HepG2 (cell line): ENCODE data around the gene OVAAL. TPM values are rescaled to one million over a fixed set of nuclear protein-coding genes. Genes with fewer than 3 reads are reported as not detected.

ENCODE experiments used
- ATAC-seq: fragments of 200-7000 bp; cut with Tn5 transposase; 3 replicates; pipeline ENCODE4 v1.9.1; 2020; ENCODE audit warnings: mild to moderate bottlenecking, moderate library complexity
- BruUV-seq: library from RNA; stranded (reverse); fragments of 400-500 nt; replicated peaks from 2 replicates; lab custom pipeline; 2021; lab: Mats Ljungman, UMichigan
- CTCF ChIA-PET: fragments of 300-600 bp; formaldehyde crosslinking; extraction: SDS; loops from one replicate; lab custom pipeline; 2021; ENCODE audit warnings: low total read pairs, inconsistent platforms, low intra/inter-chr PET ratio; lab: Yijun Ruan, JAX
- POLR2A ChIA-PET: fragments of 350-600 bp; sonication (Branson Sonifier 250); formaldehyde crosslinking; loops from one replicate; lab custom pipeline; 2020; ENCODE audit warnings: antibody characterized with exemption, inconsistent platforms; lab: Yijun Ruan, JAX
- DNase-seq: peaks from one replicate; pipeline ENCODE4 v3.0.0-alpha.2; 2015; ENCODE audit warnings: low spot score
- FAIRE-seq: peaks from 3 replicates; lab custom pipeline; 2011; peaks lifted over from hg19 to GRCh38; lab: Jason Lieb, UNC
- H2AFZ ChIP-seq: one replicate; pipeline ENCODE4 v1.6.1; 2011; ENCODE audit warnings: low read length, inconsistent platforms
- H3K27ac ChIP-seq: fragments of 300-600 bp; 3 replicates; pipeline ENCODE4 v1.8.0; 2011; ENCODE audit warnings: mixed run types, mild to moderate bottlenecking, mixed read lengths, low read length, inconsistent platforms; ENCODE audit not compliant: insufficient read depth; ENCODE audit errors: extremely low read length
- H3K27me3 ChIP-seq, 2 experiments: fragments of 200-600 bp in 1 of 2; 2 replicates in 1 of 2; 3 replicates in 1 of 2; pipeline versions ENCODE4 v1.6.0 to v1.8.0; 2011; ENCODE audit warnings: low read length in 2 of 2, mild to moderate bottlenecking in 2 of 2, moderate library complexity in 2 of 2, inconsistent platforms in 1 of 2; ENCODE audit not compliant: insufficient read depth in 2 of 2, control insufficient read depth in 1 of 2
- H3K36me3 ChIP-seq, 2 experiments: fragments of 200-600 bp in 1 of 2; replicated peaks in 1 of 2; 2 replicates in 1 of 2; 3 replicates in 1 of 2; pipeline versions ENCODE4 v1.5.1 to v1.8.0; 2011; ENCODE audit warnings: low read length in 2 of 2, inconsistent platforms in 1 of 2; ENCODE audit not compliant: insufficient read depth in 2 of 2, control insufficient read depth in 1 of 2
- H3K4me1 ChIP-seq: 2 replicates; pipeline ENCODE4 v1.5.1; 2012; ENCODE audit warnings: low read length, inconsistent platforms; ENCODE audit not compliant: insufficient read depth
- H3K4me2 ChIP-seq: 2 replicates; pipeline ENCODE4 v1.6.0; 2011; ENCODE audit warnings: low read depth, low read length, inconsistent platforms
- H3K4me3 ChIP-seq, 3 experiments: fragments of 200-600 bp in 1 of 3; sonication (generic), shearing (Covaris generic) in 1 of 3; replicated peaks in 1 of 3; 2 replicates each; pipeline ENCODE4 v1.5.1; 2011 to 2016; ENCODE audit warnings: low read length in 3 of 3, inconsistent platforms in 2 of 3, low read depth in 2 of 3, mild to moderate bottlenecking in 2 of 3, control low read depth in 1 of 3, mixed read lengths in 1 of 3; ENCODE audit not compliant: insufficient read depth in 1 of 3
- H3K79me2 ChIP-seq: one replicate; pipeline ENCODE4 v1.6.1; 2011; ENCODE audit warnings: low read length, inconsistent platforms; ENCODE audit not compliant: insufficient read depth
- H3K9ac ChIP-seq: 2 replicates; pipeline ENCODE4 v1.6.0; 2011; ENCODE audit warnings: mild to moderate bottlenecking, low read depth, low read length, inconsistent platforms; ENCODE audit not compliant: insufficient read depth
- H3K9me3 ChIP-seq: 2 replicates; pipeline ENCODE4 v1.5.1; 2012; ENCODE audit warnings: mild to moderate bottlenecking, low read length
- H4K20me1 ChIP-seq: 2 replicates; pipeline ENCODE4 v1.6.0; 2011; ENCODE audit warnings: inconsistent platforms, mild to moderate bottlenecking, low read length, moderate library complexity; ENCODE audit not compliant: insufficient read depth
- CREB1 ChIP-seq, 2 experiments: fragments of 450-650 bp in 1 of 2; IDR thresholded peaks; 2 replicates each; pipeline ENCODE4 v1.6.1; 2016 to 2017; ENCODE audit warnings: control low read depth in 1 of 2, mild to moderate bottlenecking in 1 of 2, missing compliant biosample characterization in 1 of 2, missing genetic modification characterization in 1 of 2
- FOXK2 ChIP-seq: fragments of 450-650 bp; IDR thresholded peaks from 2 replicates; pipeline ENCODE4 v1.6.1; 2016
- GATAD1 ChIP-seq: IDR thresholded peaks from 2 replicates; pipeline ENCODE4 v1.6.1; 2016; ENCODE audit warnings: missing genetic modification reagents, missing compliant biosample characterization
- IKZF1 ChIP-seq: fragments of 450-650 bp; IDR thresholded peaks from 2 replicates; pipeline ENCODE4 v1.7.1; 2016
- KLF11 ChIP-seq: IDR thresholded peaks from 2 replicates; pipeline ENCODE4 v1.6.1; 2016; ENCODE audit warnings: missing compliant biosample characterization
- NR3C1 ChIP-seq: sonication (generic); formaldehyde crosslinking; IDR thresholded peaks from 2 replicates; pipeline ENCODE4 v1.4.0; 2020; ENCODE audit warnings: missing genetic modification reagents
- PCBP2 ChIP-seq: fragments of 200-400 bp; formaldehyde crosslinking; optimal IDR thresholded peaks from 2 replicates; pipeline ENCODE3; 2018; ENCODE audit warnings: low read length, low read depth; ENCODE audit not compliant: poor library complexity, severe bottlenecking
- REL ChIP-seq: sonication (generic); formaldehyde crosslinking; conservative IDR thresholded peaks from 2 replicates; pipeline ENCODE4 v1.8.0; 2022; ENCODE audit warnings: mild to moderate bottlenecking, missing genetic modification reagents, moderate library complexity
- TCF7L2 ChIP-seq: IDR thresholded peaks from 2 replicates; pipeline ENCODE4 v1.6.1; 2011; ENCODE audit warnings: mild to moderate bottlenecking, low read depth, low read length, moderate library complexity
- ZNF234 ChIP-seq: sonication (generic); formaldehyde crosslinking; conservative IDR thresholded peaks from 2 replicates; pipeline ENCODE4 v1.5.1; 2020; ENCODE audit warnings: mild to moderate bottlenecking, missing genetic modification reagents
- ZNF253 ChIP-seq: sonication (generic); formaldehyde crosslinking; IDR thresholded peaks from 2 replicates; pipeline ENCODE4 v1.8.0; 2022; ENCODE audit warnings: mild to moderate bottlenecking, missing genetic modification reagents, borderline replicate concordance
- ZNF766 ChIP-seq: sonication (generic); formaldehyde crosslinking; IDR thresholded peaks from 2 replicates; pipeline ENCODE4 v1.5.0; 2020; ENCODE audit warnings: missing genetic modification reagents, borderline replicate concordance
- WGBS: methylation state at CpG from one replicate; pipeline ENCODE4 v1.1.6; 2017; ENCODE audit warnings: low lambda C conversion rate; 5-methylcytosine and 5-hydroxymethylcytosine counted together
- in situ Hi-C: cut with HindIII; loops from 2 replicates; pipeline ENCODE4 v1.10.0; 2017; ENCODE audit warnings: low pct_unique_long_range_greater_than_20kb; ENCODE audit not compliant: extremely low pct_ligation_motif_present
- intact Hi-C: fragments of 100-400 bp; cut with micrococcal nuclease; formaldehyde crosslinking; loops from one replicate; pipeline ENCODE4 v1.10.0; 2022; ENCODE audit not compliant: unreplicated experiment
- polyA plus RNA-seq, 8 experiments: library from polyadenylated mRNA; depleted of rRNA in 3 of 8; stranded (reverse) in 7 of 8; unstranded in 1 of 8; fragments of >200 nt; fragmentation: Illumina TruSeq in 4 of 8; extraction: Trizol in 4 of 8; gene quantifications; 2 replicates each; pipeline versions ENCODE4 v1.2.1 to v1.2.3, GENCODE V29; 2011 to 2016; ENCODE audit warnings: low read depth in 4 of 8, missing spikeins in 1 of 8, mixed read lengths in 1 of 8; ENCODE audit not compliant: insufficient read depth in 1 of 8
- total RNA-seq, 5 experiments: library from RNA; depleted of rRNA; stranded (reverse); fragments of >200 nt; fragmentation: Illumina TruSeq; extraction: Trizol; gene quantifications; 2 replicates each; pipeline ENCODE4 v1.2.3, GENCODE V29; 2016; ENCODE audit warnings: low read depth in 1 of 5
- TF ChIP-seq, protein P1 (sequence below): sonication (generic); formaldehyde crosslinking; IDR thresholded peaks from 2 replicates; pipeline ENCODE4 v1.5.0; 2020; ENCODE audit warnings: missing genetic modification reagents
- TF ChIP-seq, protein P2 (sequence below): sonication (generic); formaldehyde crosslinking; IDR thresholded peaks from 2 replicates; pipeline ENCODE4 v1.4.0; 2020; ENCODE audit warnings: missing genetic modification reagents
- TF ChIP-seq, protein P3 (sequence below): sonication (generic); formaldehyde crosslinking; IDR thresholded peaks from 2 replicates; pipeline ENCODE4 v1.5.0; 2020; ENCODE audit warnings: mild to moderate bottlenecking, missing genetic modification reagents
- TF ChIP-seq, protein P4 (sequence below): sonication (generic); formaldehyde crosslinking; IDR thresholded peaks from 2 replicates; pipeline ENCODE4 v1.4.0; 2020; ENCODE audit warnings: mild to moderate bottlenecking, missing genetic modification reagents

Gene OVAAL
- total and polyA plus RNA-seq, 2 of the 13 experiments (the other 11 are each of a cell fraction or from before 2014, with no cell fraction given): 0.04 TPM; not detected in 1

- peaks cover 0 to 7% of the 10 kb centered on the region in 2 experiments; a peak in 1 of 5 replicates for H3K27me3 ChIP-seq
- no peaks in the 10 kb centered on the region for H3K36me3 ChIP-seq
- in situ Hi-C loops (no loop called here), intact Hi-C loops (no loop called here)
- no peak overlapping the region for H3K4me3 ChIP-seq
- FAIRE-seq (no peak), ATAC-seq (no peak), DNase-seq (no peak)
- H3K9me3 ChIP-seq: no peaks in the 10 kb centered on the region
- H3K4me1 ChIP-seq: peaks cover 18% of the 10 kb centered on the region
- H3K27ac ChIP-seq: no peak overlapping the region
- no peak for TF ChIP-seq FOXK2
- TF ChIP-seq, protein P1, sequence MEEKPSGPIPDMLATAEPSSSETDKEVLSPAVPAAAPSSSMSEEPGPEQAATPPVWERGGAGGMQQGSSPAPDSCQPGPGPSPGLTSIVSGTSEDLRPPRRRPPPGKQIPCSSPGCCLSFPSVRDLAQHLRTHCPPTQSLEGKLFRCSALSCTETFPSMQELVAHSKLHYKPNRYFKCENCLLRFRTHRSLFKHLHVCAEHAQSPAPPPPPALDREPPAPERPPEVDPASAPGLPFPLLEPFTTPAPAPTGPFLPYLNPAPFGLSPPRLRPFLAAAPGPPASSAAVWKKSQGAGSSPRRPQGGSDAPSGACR: no peak
- no peak for TF ChIP-seq TCF7L2
- TF ChIP-seq, protein P2, sequence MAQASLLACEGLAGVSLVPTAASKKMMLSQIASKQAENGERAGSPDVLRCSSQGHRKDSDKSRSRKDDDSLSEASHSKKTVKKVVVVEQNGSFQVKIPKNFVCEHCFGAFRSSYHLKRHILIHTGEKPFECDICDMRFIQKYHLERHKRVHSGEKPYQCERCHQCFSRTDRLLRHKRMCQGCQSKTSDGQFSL (CRISPR knock-in tag): no peak
- WGBS: 100% methylated on average over 1 of the region's 1 CpG
- H3K4me2 ChIP-seq: no peak overlapping the region
- no peaks in the 10 kb centered on the region for H4K20me1 ChIP-seq
- H3K79me2 ChIP-seq: no peaks in the 10 kb centered on the region
- H3K9ac ChIP-seq: no peak overlapping the region
- ChIA-PET CTCF (no interaction called here), POLR2A (no interaction called here)
- no TSS peak for BruUV-seq
- H2AFZ ChIP-seq: no peak overlapping the region
These were observed 41.6 kb downstream of the OVAAL start for GRCh38 chr1:180600343-180600742.

GRCh38 chr1:180601512-180601911, 42.7 kb downstream of the OVAAL start:
- H4K20me1 ChIP-seq: no peaks in the 10 kb centered on the region
- intact Hi-C loops: no loop called here
- ChIA-PET POLR2A (no interaction called here), CTCF (no interaction called here)
- no TSS peak for BruUV-seq
- DNase-seq (no peak), FAIRE-seq (no peak), ATAC-seq (no peak)
- H3K4me3 ChIP-seq: no peak overlapping the region
- H3K79me2 ChIP-seq: no peaks in the 10 kb centered on the region
- 13% methylated on average over 1 of the region's 1 CpG for WGBS
- H3K27ac ChIP-seq: no peak overlapping the region
- H3K4me1 ChIP-seq: peaks cover 18% of the 10 kb centered on the region
- in situ Hi-C loops: no loop called here
- no peak overlapping the region for H3K4me2 ChIP-seq
- H3K36me3 ChIP-seq: no peaks in the 10 kb centered on the region
- H2AFZ ChIP-seq: no peak overlapping the region
- TF ChIP-seq, protein P3, sequence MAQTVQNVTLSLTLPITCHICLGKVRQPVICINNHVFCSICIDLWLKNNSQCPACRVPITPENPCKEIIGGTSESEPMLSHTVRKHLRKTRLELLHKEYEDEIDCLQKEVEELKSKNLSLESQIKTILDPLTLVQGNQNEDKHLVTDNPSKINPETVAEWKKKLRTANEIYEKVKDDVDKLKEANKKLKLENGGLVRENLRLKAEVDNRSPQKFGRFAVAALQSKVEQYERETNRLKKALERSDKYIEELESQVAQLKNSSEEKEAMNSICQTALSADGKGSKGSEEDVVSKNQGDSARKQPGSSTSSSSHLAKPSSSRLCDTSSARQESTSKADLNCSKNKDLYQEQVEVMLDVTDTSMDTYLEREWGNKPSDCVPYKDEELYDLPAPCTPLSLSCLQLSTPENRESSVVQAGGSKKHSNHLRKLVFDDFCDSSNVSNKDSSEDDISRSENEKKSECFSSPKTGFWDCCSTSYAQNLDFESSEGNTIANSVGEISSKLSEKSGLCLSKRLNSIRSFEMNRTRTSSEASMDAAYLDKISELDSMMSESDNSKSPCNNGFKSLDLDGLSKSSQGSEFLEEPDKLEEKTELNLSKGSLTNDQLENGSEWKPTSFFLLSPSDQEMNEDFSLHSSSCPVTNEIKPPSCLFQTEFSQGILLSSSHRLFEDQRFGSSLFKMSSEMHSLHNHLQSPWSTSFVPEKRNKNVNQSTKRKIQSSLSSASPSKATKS: no peak
- TF ChIP-seq KLF11 (CRISPR knock-in tag): no peak
- TF ChIP-seq GATAD1 (CRISPR knock-in tag): no peak
- TF ChIP-seq ZNF766 (CRISPR knock-in tag): no peak
- no peak for TF ChIP-seq IKZF1
- no peak for TF ChIP-seq PCBP2
- TF ChIP-seq REL: no peak
- TF ChIP-seq, protein P4, sequence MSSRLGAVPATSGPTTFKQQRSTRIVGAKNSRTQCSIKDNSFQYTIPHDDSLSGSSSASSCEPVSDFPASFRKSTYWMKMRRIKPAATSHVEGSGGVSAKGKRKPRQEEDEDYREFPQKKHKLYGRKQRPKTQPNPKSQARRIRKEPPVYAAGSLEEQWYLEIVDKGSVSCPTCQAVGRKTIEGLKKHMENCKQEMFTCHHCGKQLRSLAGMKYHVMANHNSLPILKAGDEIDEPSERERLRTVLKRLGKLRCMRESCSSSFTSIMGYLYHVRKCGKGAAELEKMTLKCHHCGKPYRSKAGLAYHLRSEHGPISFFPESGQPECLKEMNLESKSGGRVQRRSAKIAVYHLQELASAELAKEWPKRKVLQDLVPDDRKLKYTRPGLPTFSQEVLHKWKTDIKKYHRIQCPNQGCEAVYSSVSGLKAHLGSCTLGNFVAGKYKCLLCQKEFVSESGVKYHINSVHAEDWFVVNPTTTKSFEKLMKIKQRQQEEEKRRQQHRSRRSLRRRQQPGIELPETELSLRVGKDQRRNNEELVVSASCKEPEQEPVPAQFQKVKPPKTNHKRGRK: no peak
- TF ChIP-seq NR3C1 (CRISPR knock-in tag): no peak
- TF ChIP-seq ZNF253 (CRISPR knock-in tag): no peak
- no peak for TF ChIP-seq CREB1 (IDR thresholded peaks at IDR 0.05)
- TF ChIP-seq CREB1 (CRISPR knock-in tag; IDR thresholded peaks at IDR 0.05): no peak
- TF ChIP-seq ZNF234: no peak
- no peak overlapping the region for H3K9ac ChIP-seq
- H3K9me3 ChIP-seq: no peaks in the 10 kb centered on the region
- peaks cover 0 to 10% of the 10 kb centered on the region in 2 experiments; a peak in 1 of 5 replicates for H3K27me3 ChIP-seq
